Nephron (organoid): ENCODE measurements around the gene CA5A.

Experiments
- H3K27ac Mint-ChIP-seq, 3 experiments: 2 replicates each; pipeline ENCODE4 v1.8.0; 2020; ENCODE audit warnings: mixed read lengths in 3 of 3, mild to moderate bottlenecking in 2 of 3, moderate library complexity in 1 of 3
- H3K27me3 Mint-ChIP-seq: 2 replicates; pipeline ENCODE4 v1.8.0; 2021; ENCODE audit warnings: low read depth, mild to moderate bottlenecking, moderate library complexity, mixed read lengths
- H3K36me3 Mint-ChIP-seq: 2 replicates; pipeline ENCODE4 v1.8.0; 2020; ENCODE audit warnings: low read depth, mixed read lengths
- H3K4me1 Mint-ChIP-seq: 2 replicates; pipeline ENCODE4 v1.8.0; 2020; ENCODE audit warnings: mixed read lengths
- H3K4me3 Mint-ChIP-seq, 3 experiments: 2 replicates each; pipeline ENCODE4 v1.8.0; 2020; ENCODE audit warnings: mild to moderate bottlenecking in 3 of 3, mixed read lengths in 3 of 3, moderate library complexity in 2 of 3
- H3K9me3 Mint-ChIP-seq: 2 replicates; pipeline ENCODE4 v1.8.0; 2020; ENCODE audit warnings: mixed read lengths
- TF ChIP-seq, protein P1 (sequence below), 3 experiments: fragments of 200-600 bp; sonication (generic); IDR thresholded peaks; one replicate each; pipeline ENCODE4 v1.5.0; 2021; ENCODE audit warnings: antibody characterized with exemption in 3 of 3; ENCODE audit not compliant: unreplicated experiment in 3 of 3

The CA5A gene

DNA sequence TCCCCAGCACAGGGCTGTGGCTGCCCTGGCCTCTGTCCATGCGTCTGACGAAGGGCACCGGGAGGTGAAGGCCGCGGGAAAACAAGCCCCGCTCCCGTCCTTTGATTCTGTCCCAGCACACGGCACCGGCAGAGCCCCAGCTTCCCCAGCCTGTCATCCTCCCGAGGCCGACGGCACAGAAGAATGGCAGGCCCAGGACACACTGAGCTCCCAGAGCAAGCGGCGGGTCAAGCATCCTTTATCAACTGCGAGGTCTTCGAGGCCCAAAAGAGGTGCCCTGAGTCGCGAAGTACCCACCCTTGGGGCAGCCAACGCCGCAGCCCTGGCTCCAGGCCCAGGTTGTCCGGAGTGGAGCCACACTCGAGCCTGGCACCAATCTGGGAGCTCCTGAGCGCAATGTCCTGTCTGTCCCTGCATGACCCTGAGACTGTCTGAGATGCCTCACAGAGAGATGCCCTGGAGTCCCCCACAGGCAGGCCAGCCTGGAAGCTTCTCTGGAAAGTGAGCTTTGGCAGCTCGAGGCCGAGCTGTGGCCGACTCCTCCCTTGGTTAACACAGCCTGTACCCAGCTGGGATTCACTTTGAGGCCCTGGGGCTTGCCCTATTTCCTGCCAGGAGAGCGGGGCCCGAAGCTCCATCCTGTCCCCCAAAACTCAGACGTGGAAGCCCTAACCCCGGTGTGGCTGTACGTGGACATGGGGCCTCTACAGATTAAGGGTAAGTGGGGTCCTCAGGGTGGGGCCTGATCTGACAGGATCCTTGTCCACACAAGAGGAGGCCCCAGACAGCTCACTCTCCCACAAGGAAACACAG lies 90.3 kb downstream of the CA5A start:
- Mint-ChIP-seq H3K4me3 (no peak overlapping the region), H3K27ac (no peak overlapping the region), H3K36me3 (no peaks in the 10 kb centered on the region), H3K4me1 (peaks cover 36% of the 10 kb centered on the region), H3K9me3 (no peaks in the 10 kb centered on the region), H3K27me3 (peaks cover 16% of the 10 kb centered on the region)
- TF ChIP-seq, protein P1, sequence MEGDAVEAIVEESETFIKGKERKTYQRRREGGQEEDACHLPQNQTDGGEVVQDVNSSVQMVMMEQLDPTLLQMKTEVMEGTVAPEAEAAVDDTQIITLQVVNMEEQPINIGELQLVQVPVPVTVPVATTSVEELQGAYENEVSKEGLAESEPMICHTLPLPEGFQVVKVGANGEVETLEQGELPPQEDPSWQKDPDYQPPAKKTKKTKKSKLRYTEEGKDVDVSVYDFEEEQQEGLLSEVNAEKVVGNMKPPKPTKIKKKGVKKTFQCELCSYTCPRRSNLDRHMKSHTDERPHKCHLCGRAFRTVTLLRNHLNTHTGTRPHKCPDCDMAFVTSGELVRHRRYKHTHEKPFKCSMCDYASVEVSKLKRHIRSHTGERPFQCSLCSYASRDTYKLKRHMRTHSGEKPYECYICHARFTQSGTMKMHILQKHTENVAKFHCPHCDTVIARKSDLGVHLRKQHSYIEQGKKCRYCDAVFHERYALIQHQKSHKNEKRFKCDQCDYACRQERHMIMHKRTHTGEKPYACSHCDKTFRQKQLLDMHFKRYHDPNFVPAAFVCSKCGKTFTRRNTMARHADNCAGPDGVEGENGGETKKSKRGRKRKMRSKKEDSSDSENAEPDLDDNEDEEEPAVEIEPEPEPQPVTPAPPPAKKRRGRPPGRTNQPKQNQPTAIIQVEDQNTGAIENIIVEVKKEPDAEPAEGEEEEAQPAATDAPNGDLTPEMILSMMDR (IDR thresholded peaks at IDR 0.05; ENCODE audit: unreplicated experiment in 3 of 3), result no peak

- Mint-ChIP-seq H3K27me3 (peaks cover 16% of the 10 kb centered on the region), H3K9me3 (no peaks in the 10 kb centered on the region), H3K27ac (no peak overlapping the region), H3K4me1 (peaks cover 33% of the 10 kb centered on the region), H3K36me3 (no peaks in the 10 kb centered on the region), H3K4me3 (no peak overlapping the region)
- TF ChIP-seq, protein P1 (IDR thresholded peaks at IDR 0.05; ENCODE audit: unreplicated experiment in 3 of 3), result no peak
These were observed 91.1 kb downstream of the CA5A start for GRCh38 chr16:87845213-87845612.

DNA sequence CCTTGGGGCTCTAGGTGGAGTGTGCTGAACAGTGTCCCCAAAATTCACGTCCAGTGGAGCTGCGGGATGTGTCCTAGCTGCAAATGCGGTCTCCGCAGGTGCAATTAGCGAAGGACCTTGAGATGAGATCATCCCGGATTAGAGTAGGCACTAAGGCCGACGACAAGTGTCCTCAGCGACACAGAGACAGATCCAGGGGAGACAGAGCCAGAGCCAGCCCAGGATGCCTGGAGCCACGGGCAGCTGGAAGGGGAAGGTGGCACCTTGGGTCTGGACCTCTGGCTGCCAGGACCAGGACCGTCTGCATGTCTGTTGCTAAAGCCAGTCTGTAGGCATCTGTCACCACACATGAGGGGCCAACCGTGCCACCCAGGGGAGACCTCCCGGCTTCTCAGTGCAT lies 91.5 kb downstream of the CA5A start:
- H3K36me3 Mint-ChIP-seq, result no peaks in the 10 kb centered on the region
- H3K27me3 Mint-ChIP-seq, result peaks cover 16% of the 10 kb centered on the region
- TF ChIP-seq, protein P1 (IDR thresholded peaks at IDR 0.05; ENCODE audit: unreplicated experiment in 3 of 3), result no peak
- peaks cover 34% of the 10 kb centered on the region for H3K4me1 Mint-ChIP-seq
- no peak overlapping the region for H3K27ac Mint-ChIP-seq
- H3K9me3 Mint-ChIP-seq, result no peaks in the 10 kb centered on the region
- H3K4me3 Mint-ChIP-seq, result no peak overlapping the region

DNA sequence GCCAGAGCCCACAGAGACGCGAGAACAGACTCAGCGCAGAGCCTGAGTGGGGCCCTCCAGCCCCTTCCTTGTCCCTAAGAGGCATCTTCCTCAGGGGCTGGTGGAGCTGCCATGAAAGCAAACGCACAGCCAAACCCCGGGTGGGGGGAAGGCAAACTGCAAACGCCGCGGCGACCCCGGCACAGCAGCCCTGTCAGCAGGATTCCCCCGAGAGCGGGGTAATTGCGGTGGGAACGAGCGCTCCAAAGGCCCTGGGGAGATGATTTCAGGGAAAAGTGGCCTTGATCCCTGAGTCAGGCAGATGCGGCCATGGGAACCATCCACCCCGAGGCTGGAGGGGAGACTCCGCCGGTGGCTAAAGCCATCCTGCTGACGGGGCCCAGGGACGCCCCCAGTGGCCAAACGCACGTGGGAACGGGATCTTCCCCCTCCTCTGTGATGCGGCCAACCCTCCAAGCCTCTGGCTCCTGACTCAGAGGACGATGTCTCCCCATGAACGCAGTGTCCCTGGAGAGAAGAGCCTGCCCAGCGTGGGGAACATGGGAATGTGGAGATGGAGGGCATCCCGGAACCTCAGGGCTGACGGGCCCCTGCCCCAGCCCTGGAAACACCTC lies 92.1 kb downstream of the CA5A start:
- Mint-ChIP-seq H3K27me3 (peaks cover 16% of the 10 kb centered on the region), H3K36me3 (no peaks in the 10 kb centered on the region), H3K4me3 (no peak overlapping the region), H3K27ac (no peak overlapping the region), H3K9me3 (no peaks in the 10 kb centered on the region), H3K4me1 (peaks cover 29% of the 10 kb centered on the region)
- TF ChIP-seq, protein P1 (IDR thresholded peaks at IDR 0.05; ENCODE audit: unreplicated experiment in 3 of 3), result no peak

GRCh38 chr16:87843678-87844105 lies 92.6 kb downstream of the CA5A start:
- TF ChIP-seq, protein P1 (IDR thresholded peaks at IDR 0.05; ENCODE audit: unreplicated experiment in 3 of 3), result no peak
- H3K9me3 Mint-ChIP-seq, result no peaks in the 10 kb centered on the region
- peaks cover 13% of the 10 kb centered on the region for H3K27me3 Mint-ChIP-seq
- H3K36me3 Mint-ChIP-seq, result no peaks in the 10 kb centered on the region
- no peak overlapping the region for H3K4me3 Mint-ChIP-seq
- peaks cover 23% of the 10 kb centered on the region for H3K4me1 Mint-ChIP-seq
- H3K27ac Mint-ChIP-seq, result no peak overlapping the region
